Heart left ventricle (tissue), 16 donors: ENCODE data around the gene FCRL1. TPM values are rescaled to one million over a fixed set of nuclear protein-coding genes. Genes with fewer than 3 reads are reported as not detected.

Experiments
- ATAC-seq, 4 donors: fragments of 200-7000 bp; cut with Tn5 transposase; one replicate each; pipeline ENCODE4 v1.9.1; 2020 to 2022; ENCODE audit warnings: moderate library complexity in 4 of 4, mild to moderate bottlenecking in 3 of 4, moderate number of reproducible peaks in 1 of 4
- DNase-seq, 5 donors: peaks; one replicate each; pipeline ENCODE4 v3.0.0-alpha.2; 2020
- H3K27ac ChIP-seq, 12 donors: fragments of 200-600 bp; sonication (generic) in 4 of 12; one replicate each; pipeline versions ENCODE4 v1.5.0 to v1.8.0; 2016 to 2022; ENCODE audit warnings: mild to moderate bottlenecking in 2 of 12
- H3K27me3 ChIP-seq, 9 donors: fragments of 200-600 bp; sonication (generic) in 2 of 9; one replicate each; pipeline versions ENCODE4 v1.5.1 to v1.8.0; 2016 to 2022; ENCODE audit warnings: mild to moderate bottlenecking in 3 of 9
- H3K36me3 ChIP-seq, 9 donors: fragments of 200-600 bp; sonication (generic) in 2 of 9; one replicate each; pipeline versions ENCODE4 v1.5.0 to v1.8.0; 2018 to 2022; ENCODE audit warnings: mild to moderate bottlenecking in 2 of 9
- H3K4me1 ChIP-seq, 12 donors: fragments of 200-600 bp; sonication (generic) in 4 of 12; one replicate each; pipeline versions ENCODE4 v1.5.0 to v1.8.0; 2016 to 2022; ENCODE audit warnings: mild to moderate bottlenecking in 3 of 12
- H3K4me3 ChIP-seq, 12 donors: fragments of 200-600 bp; sonication (generic) in 4 of 12; one replicate each; pipeline versions ENCODE4 v1.5.0 to v1.8.0; 2017 to 2022; ENCODE audit warnings: mild to moderate bottlenecking in 9 of 12, moderate library complexity in 4 of 12
- H3K9me3 ChIP-seq, 12 donors: fragments of 200-600 bp; sonication (generic) in 4 of 12; one replicate each; pipeline versions ENCODE4 v1.5.0 to v1.8.0; 2016 to 2022; ENCODE audit warnings: mild to moderate bottlenecking in 1 of 12
- POLR2A ChIP-seq, 2 donors: fragments of 450-650 bp; IDR thresholded peaks; one replicate each; pipeline ENCODE4 v1.6.1; 2017; ENCODE audit warnings: antibody characterized with exemption in 2 of 2, mild to moderate bottlenecking in 2 of 2, moderate library complexity in 2 of 2
- WGBS, 4 donors: extraction: QIAGEN DNeasy Blood & Tissue Kit in 2 of 4; methylation state at CpG; one replicate each; pipeline versions ENCODE4 v1.1.5 to v1.1.7; 2013 to 2018; 5-methylcytosine and 5-hydroxymethylcytosine counted together
- intact Hi-C, 10 donors: fragments of 100-400 bp; cut with DNase I; formaldehyde crosslinking; loops; one replicate each; pipeline versions ENCODE4 v1.11.1 to v1.14.2; 2022
- polyA plus RNA-seq, 2 donors: library from polyadenylated mRNA; stranded (reverse); fragments of 200-250 nt; gene quantifications; one replicate each; pipeline ENCODE4 v1.2.3, GENCODE V29; 2013
- total RNA-seq, 9 donors: library from RNA; depleted of rRNA in 2 of 9; stranded (reverse); fragments of >200 nt in 2 of 9; fragmentation: NEBNext Ultra II Directional in 3 of 9; extraction: Animal tissue kit (Norgen Biotek cat#: 25700) in 3 of 9; gene quantifications; one replicate each; pipeline versions ENCODE4 v1.1.0 to v1.2.4, GENCODE V29; 2016 to 2023
- TF ChIP-seq, protein P1 (sequence below), 12 donors: fragments of 200-600 bp; sonication (generic) in 4 of 12; IDR thresholded peaks; one replicate each; pipeline versions ENCODE4 v1.5.0 to v1.8.0; 2018 to 2022; ENCODE audit warnings: antibody characterized with exemption in 12 of 12, mild to moderate bottlenecking in 5 of 12
- donor health status: ischemic (EF 13 %, LVEDD 7.1; RV severe dilation, severe dysfunction).
- donor health status: healthy with polysubstance abuse.
- donor health status: DM: no; HTN: yes; CAD: no.
- donor health status: DM: no; HTN: no; CAD: no.
- donor health status: ischemic (EF 25% LVEDD 6.9; RV normal size, moderate dysfunction).
- donor health status: ischemic (EF 25% LVEDD 5.7; RV mildly dilated, moderate dysfunction).
- donor health status: healthy.
- donor health status: DM: yes; HTN: yes; CAD: no.
- donor health status: ischemic (EF 35%, LVEDD 5.7; RV mildly dilated, moderate dysfunction).
- donor health status: nonischemic (EF 11% LVEDD 7.7; RV severe dilation, severe dysfunction).
- donor health status: DM: yes; HTN: yes; CAD: no.
- donor health status: PGD.
- donor health status: ischemic (EF 29% LVEDD 5.4; RV normal size, mild dysfunction).
- donor health status: nonischemic (EF 23%, LVEDD 6.1; RV moderate dilation, normal function).

The FCRL1 gene
- total and polyA plus RNA-seq, 11 donors = 0.04 to 0.35 TPM; not detected in 9

DNA sequence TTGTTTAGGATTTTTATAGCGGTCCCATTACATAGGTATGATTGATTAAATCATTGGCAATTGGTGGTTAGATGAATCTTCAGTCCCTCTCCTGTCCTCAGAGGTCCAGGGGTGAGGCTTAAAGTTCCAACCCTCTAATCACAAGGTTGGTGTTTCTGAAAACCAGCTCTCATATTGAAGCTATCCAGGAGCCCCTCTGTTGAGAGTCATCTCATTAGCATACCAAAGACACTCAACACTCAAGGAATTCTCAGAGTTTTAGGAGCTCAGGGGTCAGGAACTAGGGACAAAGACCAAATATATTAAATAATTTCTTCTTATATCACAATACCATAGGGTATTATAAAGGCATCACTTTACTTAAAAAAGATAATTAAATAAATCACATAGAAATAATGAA is 66.3 kb downstream of the FCRL1 start:
- TF ChIP-seq POLR2A (IDR thresholded peaks at IDR 0.05) = no peak
- H3K36me3 ChIP-seq = no peaks in the 10 kb centered on the region
- ATAC-seq (no peak), DNase-seq (no peak)
- H3K27me3 ChIP-seq = peaks cover 0 to 5% (median 0%) of the 10 kb centered on the region in 9 donors
- H3K27ac ChIP-seq = no peak overlapping the region
- H3K4me1 ChIP-seq = no peaks in the 10 kb centered on the region
- 52 to 84% (median 72%) methylated on average over 1 of the region's 1 CpG for WGBS, 4 donors
- peaks cover 0 to 1% (median 0%) of the 10 kb centered on the region in 12 donors for H3K9me3 ChIP-seq
- no peak overlapping the region for H3K4me3 ChIP-seq
- intact Hi-C loops = no loop called here

DNA sequence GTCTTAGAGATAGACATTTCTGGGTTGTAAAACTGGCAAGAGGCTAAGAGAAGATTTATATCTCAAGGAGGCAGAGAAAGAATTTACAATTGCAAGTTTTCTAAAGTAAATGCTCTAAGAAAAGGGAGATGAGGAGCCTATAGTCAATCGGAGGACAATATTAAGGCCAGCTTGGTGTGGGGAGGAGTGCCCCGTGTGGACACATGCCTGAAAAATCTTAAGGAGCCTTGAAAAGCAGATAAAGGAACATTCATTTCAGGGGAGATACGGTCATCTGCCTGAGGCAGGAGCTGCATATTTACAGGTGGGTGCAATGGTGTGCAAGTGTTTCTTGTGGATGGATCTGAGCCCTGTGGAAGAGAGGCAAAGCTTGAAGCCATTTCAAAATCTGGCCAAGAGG is 68.6 kb downstream of the FCRL1 start:
- intact Hi-C loops = no loop called here
- no peak for ATAC-seq
- no peaks in the 10 kb centered on the region for H3K9me3 ChIP-seq
- no peak overlapping the region for H3K27ac ChIP-seq
- no peak for DNase-seq
- no peaks in the 10 kb centered on the region for H3K4me1 ChIP-seq
- WGBS, 4 donors = 43 to 52% (median 48%) methylated on average over 3 of the region's 3 CpGs
- H3K27me3 ChIP-seq = peaks cover 0 to 5% (median 0%) of the 10 kb centered on the region in 9 donors
- no peak overlapping the region for H3K4me3 ChIP-seq
- TF ChIP-seq, protein P1, sequence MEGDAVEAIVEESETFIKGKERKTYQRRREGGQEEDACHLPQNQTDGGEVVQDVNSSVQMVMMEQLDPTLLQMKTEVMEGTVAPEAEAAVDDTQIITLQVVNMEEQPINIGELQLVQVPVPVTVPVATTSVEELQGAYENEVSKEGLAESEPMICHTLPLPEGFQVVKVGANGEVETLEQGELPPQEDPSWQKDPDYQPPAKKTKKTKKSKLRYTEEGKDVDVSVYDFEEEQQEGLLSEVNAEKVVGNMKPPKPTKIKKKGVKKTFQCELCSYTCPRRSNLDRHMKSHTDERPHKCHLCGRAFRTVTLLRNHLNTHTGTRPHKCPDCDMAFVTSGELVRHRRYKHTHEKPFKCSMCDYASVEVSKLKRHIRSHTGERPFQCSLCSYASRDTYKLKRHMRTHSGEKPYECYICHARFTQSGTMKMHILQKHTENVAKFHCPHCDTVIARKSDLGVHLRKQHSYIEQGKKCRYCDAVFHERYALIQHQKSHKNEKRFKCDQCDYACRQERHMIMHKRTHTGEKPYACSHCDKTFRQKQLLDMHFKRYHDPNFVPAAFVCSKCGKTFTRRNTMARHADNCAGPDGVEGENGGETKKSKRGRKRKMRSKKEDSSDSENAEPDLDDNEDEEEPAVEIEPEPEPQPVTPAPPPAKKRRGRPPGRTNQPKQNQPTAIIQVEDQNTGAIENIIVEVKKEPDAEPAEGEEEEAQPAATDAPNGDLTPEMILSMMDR (IDR thresholded peaks at IDR 0.05) = no peak
- no peak for TF ChIP-seq POLR2A (IDR thresholded peaks at IDR 0.05)
- no peaks in the 10 kb centered on the region for H3K36me3 ChIP-seq

DNA sequence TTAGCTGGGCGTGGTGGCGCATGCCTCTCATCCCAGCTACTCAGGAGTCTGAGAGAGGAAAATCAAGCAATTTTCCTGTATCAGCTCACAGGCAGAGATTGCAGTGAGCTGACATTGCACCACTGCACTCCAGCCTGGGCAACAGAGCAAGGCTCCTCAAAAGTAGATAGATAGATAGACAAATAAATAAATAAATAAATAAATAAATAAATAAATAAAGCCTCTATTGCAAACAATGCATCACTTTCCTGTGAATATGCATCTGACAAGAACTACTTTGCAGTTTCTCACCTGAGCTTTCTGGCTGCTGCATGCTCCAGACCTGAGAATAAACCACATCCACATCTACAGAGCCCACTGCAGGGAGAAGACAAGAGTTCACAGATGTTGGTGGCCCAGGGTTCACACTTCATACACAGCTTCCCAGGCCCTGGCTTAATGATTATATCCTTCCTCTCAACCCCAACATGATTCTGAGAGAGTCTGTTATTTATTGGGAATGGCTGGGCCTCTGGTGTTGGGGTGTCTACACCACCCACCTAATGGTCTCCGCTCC is 71.6 kb downstream of the FCRL1 start:
- WGBS, 4 donors = 88 to 100% (median 91%) methylated on average over 3 of the region's 3 CpGs
- H3K36me3 ChIP-seq = no peaks in the 10 kb centered on the region
- no peak overlapping the region for H3K27ac ChIP-seq
- no peak for ATAC-seq
- intact Hi-C loops = no loop called here
- DNase-seq = no peak
- no peaks in the 10 kb centered on the region for H3K4me1 ChIP-seq
- no peak overlapping the region for H3K4me3 ChIP-seq
- H3K9me3 ChIP-seq = no peaks in the 10 kb centered on the region
- peaks cover 0 to 5% (median 0%) of the 10 kb centered on the region in 9 donors for H3K27me3 ChIP-seq
- TF ChIP-seq POLR2A (IDR thresholded peaks at IDR 0.05) = no peak

Other genes with a start within 250 kb of the FCRL1 start
- not detected for gene FCRL4, start 222.0 kb downstream of the FCRL1 start, total RNA-seq
- gene FCRL4, start 222.0 kb downstream of the FCRL1 start, polyA plus RNA-seq = not detected
- 1 to 10 TPM in 2 of 9 donors, under 1 TPM in 1, not detected in 6; 0.20 to 1.4 (median 1.0) TPM for gene FCRL3, start 119.4 kb downstream of the FCRL1 start, total RNA-seq
- gene FCRL3, start 119.4 kb downstream of the FCRL1 start, polyA plus RNA-seq = under 1 TPM in 1 of 2 donors, not detected in 1; 0.04 TPM
- gene FCRL2, start 43.0 kb downstream of the FCRL1 start, total RNA-seq = not detected
- gene FCRL2, start 43.0 kb downstream of the FCRL1 start, polyA plus RNA-seq = under 1 TPM in 1 of 2 donors, not detected in 1; 0.07 TPM
- gene CD5L, start 21.7 kb upstream of the FCRL1 start, total RNA-seq = 1 to 10 TPM in 1 of 9 donors, under 1 TPM in 5, not detected in 3; 0.14 to 1.4 (median 0.54) TPM
- under 1 TPM; 0.04 to 0.99 TPM for gene CD5L, start 21.7 kb upstream of the FCRL1 start, polyA plus RNA-seq
- 10 to 100 TPM in 4 of 9 donors, 1 to 10 TPM in 5; 6.1 to 22.7 (median 8.2) TPM for gene KIRREL1, start 173.5 kb upstream of the FCRL1 start, total RNA-seq
- 1 to 10 TPM; 3.2 to 8.4 TPM for gene KIRREL1, start 173.5 kb upstream of the FCRL1 start, polyA plus RNA-seq